NT2/D1 (cell line): ENCODE data around the gene DNM3.

Source experiments
- SUZ12 ChIP-seq: IDR thresholded peaks from 2 replicates; pipeline ENCODE4 v1.6.1; 2011; ENCODE audit not compliant: insufficient read length, insufficient read depth; ENCODE audit errors: extremely low read depth
- YY1 ChIP-seq: IDR thresholded peaks from 2 replicates; pipeline ENCODE4 v1.6.1; 2011; ENCODE audit not compliant: insufficient read length, insufficient read depth

GRCh38 chr1:172112576-172112975 is 271.3 kb downstream of the DNM3 start:
- TF ChIP-seq YY1 (no peak), SUZ12 (no peak)
